ENCODE measurements around the gene TOLLIP.
"Not testable (repeated sequence)": the region's sequence is repeated elsewhere in the genome, so short reads cannot be mapped to it uniquely, and the experiment has no call there.

GRCh38 chr11:1347411-1347999, 38.1 kb upstream of the TOLLIP start:
- not testable (repeated sequence) for TF ChIP-seq POLR2A, CTCF (IDR thresholded peaks at IDR 0.05)

Measured in esophagus squamous epithelium (tissue), 4 donors.